Activated CD4-positive, alpha-beta T cell treated with anti-CD3 and anti-CD28 coated beads, Interleukin-2, amount 10 ng/mL, durations not matched to agents 24 days and 14 days (primary cell): Measurements from ENCODE around the gene CALHM3. TPM values are rescaled to one million over a fixed set of nuclear protein-coding genes. Genes with fewer than 3 reads are reported as not detected.

Experiments
- DNase-seq: peaks from one replicate; pipeline ENCODE4 v3.0.0; 2022
- H3K27ac Mint-ChIP-seq: one replicate; pipeline ENCODE4 v1.8.0; 2022; ENCODE audit warnings: mild to moderate bottlenecking, mixed read lengths
- H3K27me3 Mint-ChIP-seq: one replicate; pipeline ENCODE4 v1.8.0; 2022; ENCODE audit warnings: mixed read lengths
- H3K36me3 Mint-ChIP-seq: one replicate; pipeline ENCODE4 v1.8.0; 2022; ENCODE audit warnings: low read depth, mild to moderate bottlenecking, mixed read lengths
- H3K4me1 Mint-ChIP-seq: one replicate; pipeline ENCODE4 v1.8.0; 2021; ENCODE audit warnings: mixed read lengths
- H3K4me3 Mint-ChIP-seq: one replicate; pipeline ENCODE4 v1.8.0; 2022; ENCODE audit warnings: mild to moderate bottlenecking, moderate library complexity, mixed read lengths
- H3K9me3 Mint-ChIP-seq: one replicate; pipeline ENCODE4 v1.8.0; 2021; ENCODE audit warnings: mixed read lengths
- intact Hi-C: fragments of 100-400 bp; cut with micrococcal nuclease; formaldehyde crosslinking; loops from one replicate; pipeline ENCODE4 v1.15.1; 2023
- total RNA-seq: library from RNA; stranded (reverse); gene quantifications from 2 replicates; pipeline ENCODE4 v1.2.3, GENCODE V29; 2022

CALHM3 gene
- total RNA-seq, 1 donor from 2014 or later, result not detected

DNA sequence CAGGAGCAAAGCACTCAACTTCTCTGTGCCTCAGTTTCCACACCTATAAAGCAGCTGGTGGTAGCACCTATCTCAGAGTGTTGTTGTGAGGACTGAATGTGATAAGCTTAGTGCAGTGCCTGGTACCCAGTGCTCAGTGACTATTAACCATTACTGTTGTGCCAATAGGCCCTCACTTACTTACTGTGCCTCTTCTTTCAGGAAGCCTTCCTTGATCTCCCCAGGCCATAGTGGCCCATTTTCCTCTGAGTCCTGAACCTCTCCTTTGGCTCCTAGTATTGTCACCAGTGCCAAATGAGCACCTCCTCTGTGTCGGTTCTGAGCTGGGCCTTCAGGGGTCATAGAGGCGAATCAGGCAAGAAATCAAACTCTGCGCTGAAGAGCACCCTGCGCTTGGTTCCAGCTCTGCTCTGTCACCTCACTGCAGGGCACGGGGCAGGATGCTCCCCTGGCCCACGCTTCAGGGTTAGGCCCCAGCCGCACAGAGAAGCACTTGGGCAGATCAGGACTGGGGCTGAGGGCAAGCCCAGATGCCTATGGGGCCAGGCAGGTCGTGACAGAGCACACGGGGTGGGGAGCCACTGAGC, 22.9 kb downstream of the CALHM3 start:
- H3K27me3 Mint-ChIP-seq, result no peaks in the 10 kb centered on the region
- H3K27ac Mint-ChIP-seq, result no peak overlapping the region
- H3K4me3 Mint-ChIP-seq, result no peak overlapping the region
- H3K4me1 Mint-ChIP-seq, result peaks cover 36% of the 10 kb centered on the region
- no peak for DNase-seq
- intact Hi-C loops, result no loop called here
- no peaks in the 10 kb centered on the region for H3K9me3 Mint-ChIP-seq
- H3K36me3 Mint-ChIP-seq, result no peaks in the 10 kb centered on the region

DNA sequence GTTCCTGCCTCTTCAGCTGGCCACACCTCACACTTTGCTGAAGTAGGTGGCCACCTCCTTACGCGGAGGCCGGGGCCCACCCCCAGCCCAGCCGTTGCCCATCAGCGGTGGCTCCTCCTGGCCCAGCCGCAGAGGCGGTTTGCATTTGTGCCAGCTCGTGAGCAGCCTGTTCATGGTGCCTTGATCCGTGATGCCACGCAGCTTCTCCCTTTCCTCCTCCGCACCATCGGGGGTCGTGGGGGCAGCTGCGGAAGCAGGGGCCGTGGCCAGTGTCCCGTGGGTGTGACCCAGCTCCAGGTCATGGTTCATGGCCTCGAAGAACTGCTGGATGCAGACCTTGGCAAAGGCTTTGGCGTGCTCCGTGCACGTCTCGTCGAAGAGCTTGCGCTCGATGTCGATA, 23.8 kb downstream of the CALHM3 start:
- Mint-ChIP-seq H3K27me3 (no peaks in the 10 kb centered on the region), H3K4me3 (no peak overlapping the region), H3K4me1 (peaks cover 44% of the 10 kb centered on the region), H3K9me3 (no peaks in the 10 kb centered on the region), H3K27ac (no peak overlapping the region), H3K36me3 (peaks cover 8% of the 10 kb centered on the region)
- no peak for DNase-seq
- intact Hi-C loops, result no loop called here

- no peaks in the 10 kb centered on the region for H3K27me3 Mint-ChIP-seq
- no peak for DNase-seq
- intact Hi-C loops, result no loop called here
- no peak overlapping the region for H3K4me3 Mint-ChIP-seq
- H3K4me1 Mint-ChIP-seq, result peaks cover 46% of the 10 kb centered on the region
- peaks cover 18% of the 10 kb centered on the region for H3K36me3 Mint-ChIP-seq
- no peak overlapping the region for H3K27ac Mint-ChIP-seq
- H3K9me3 Mint-ChIP-seq, result no peaks in the 10 kb centered on the region
Measured at GRCh38 chr10:103454026-103454425, 25.0 kb downstream of the CALHM3 start.

- Mint-ChIP-seq H3K27ac (peak overlapping the region; percentile 84), H3K36me3 (peaks cover 27% of the 10 kb centered on the region), H3K9me3 (no peaks in the 10 kb centered on the region), H3K27me3 (no peaks in the 10 kb centered on the region), H3K4me1 (peaks cover 55% of the 10 kb centered on the region), H3K4me3 (peak overlapping the region; percentile 95)
- intact Hi-C loops, result loop anchor here (1.0 kb wide), 2 partner anchors 19 to 30 kb away; no protein-coding TSS in a partner anchor
- DNase-seq, result no peak
Measured at GRCh38 chr10:103452506-103453230, 26.4 kb downstream of the CALHM3 start.

- Mint-ChIP-seq H3K4me3 (peak within 1 kb of the TSS; percentile 95), H3K36me3 (peaks cover 30% of the 10 kb centered on the region), H3K27ac (peak within 1 kb of the TSS; percentile 85), H3K9me3 (no peaks in the 10 kb centered on the region), H3K4me1 (peaks cover 54% of the 10 kb centered on the region), H3K27me3 (no peaks in the 10 kb centered on the region)
- DNase-seq, result peak; percentile 90
- intact Hi-C loops, result loop anchor here (1.0 kb wide), 2 partner anchors 19 to 30 kb away; no protein-coding TSS in a partner anchor
Measured at GRCh38 chr10:103451831-103452505, 27.1 kb downstream of the CALHM3 start, which contains the start of gene CALHM2. CALHM2 (minus strand) TSS chr10:103452370; CDS start chr10:103449941, 2,429 bp downstream.

- peaks cover 57% of the 10 kb centered on the region for H3K4me1 Mint-ChIP-seq
- peak overlapping the region; percentile 95 for H3K4me3 Mint-ChIP-seq
- peaks cover 36% of the 10 kb centered on the region for H3K36me3 Mint-ChIP-seq
- H3K27me3 Mint-ChIP-seq, result no peaks in the 10 kb centered on the region
- peak overlapping the region; percentile 85 for H3K27ac Mint-ChIP-seq
- intact Hi-C loops, result no loop called here
- H3K9me3 Mint-ChIP-seq, result no peaks in the 10 kb centered on the region
- peak; percentile 86 for DNase-seq
Measured at GRCh38 chr10:103451091-103451813, 27.8 kb downstream of the CALHM3 start.

DNA sequence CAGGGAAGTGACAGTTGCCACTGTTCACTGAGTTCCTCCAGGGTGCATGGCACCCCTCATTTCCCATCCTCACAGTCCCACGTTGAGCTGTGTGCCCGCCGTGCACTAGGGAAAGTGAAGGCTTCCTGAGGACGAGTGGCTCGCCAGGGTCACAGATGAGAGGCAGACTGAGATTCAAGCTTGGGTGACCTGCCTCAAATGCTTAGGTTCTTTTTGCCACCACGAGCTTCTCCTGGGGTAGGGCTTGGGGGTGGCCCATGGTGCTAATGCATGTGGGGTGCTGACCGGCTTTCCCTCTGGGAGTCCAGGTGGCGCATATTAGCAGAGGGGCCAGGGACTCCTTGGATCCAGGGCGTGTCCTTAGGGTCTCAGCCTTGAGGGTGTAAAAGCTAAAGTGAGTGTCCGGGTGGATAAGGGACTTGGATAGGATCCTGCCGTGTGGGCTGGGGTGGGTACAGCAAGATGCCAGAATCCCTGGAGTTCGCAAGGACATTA, 28.8 kb downstream of the CALHM3 start:
- H3K27ac Mint-ChIP-seq, result peak overlapping the region; percentile 85
- peaks cover 44% of the 10 kb centered on the region for H3K36me3 Mint-ChIP-seq
- peaks cover 58% of the 10 kb centered on the region for H3K4me1 Mint-ChIP-seq
- no peak for DNase-seq
- H3K9me3 Mint-ChIP-seq, result no peaks in the 10 kb centered on the region
- intact Hi-C loops, result no loop called here
- H3K27me3 Mint-ChIP-seq, result no peaks in the 10 kb centered on the region
- H3K4me3 Mint-ChIP-seq, result peak overlapping the region; percentile 95

GRCh38 chr10:103449208-103450144, 29.6 kb downstream of the CALHM3 start:
- H3K9me3 Mint-ChIP-seq, result no peaks in the 10 kb centered on the region
- H3K36me3 Mint-ChIP-seq, result peaks cover 49% of the 10 kb centered on the region
- no peak for DNase-seq
- no peaks in the 10 kb centered on the region for H3K27me3 Mint-ChIP-seq
- H3K27ac Mint-ChIP-seq, result peak overlapping the region; percentile 19
- H3K4me1 Mint-ChIP-seq, result peaks cover 57% of the 10 kb centered on the region
- H3K4me3 Mint-ChIP-seq, result peak overlapping the region; percentile 95
- intact Hi-C loops, result no loop called here

DNA sequence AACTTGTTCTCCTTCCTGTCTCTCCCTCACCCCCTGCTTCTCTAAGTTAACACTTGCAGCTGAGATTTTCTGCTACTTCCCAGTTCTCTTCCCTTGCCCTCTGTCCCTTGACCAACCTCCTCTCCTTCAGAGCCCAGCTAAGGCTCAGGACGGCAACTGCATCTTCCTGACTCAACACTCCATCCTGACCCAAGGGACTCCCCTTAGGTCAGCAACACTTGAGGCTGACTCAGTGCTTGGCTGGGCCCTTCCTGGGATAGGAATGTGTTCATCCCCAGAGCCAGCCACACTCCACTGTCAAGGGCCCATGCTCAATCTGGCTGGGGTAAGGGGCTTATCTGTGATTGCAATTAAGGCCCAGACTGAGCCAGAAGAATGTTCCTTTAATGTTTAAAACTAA, 30.3 kb downstream of the CALHM3 start:
- H3K36me3 Mint-ChIP-seq, result peaks cover 56% of the 10 kb centered on the region
- peak overlapping the region; percentile 74 for H3K27ac Mint-ChIP-seq
- peak overlapping the region; percentile 95 for H3K4me3 Mint-ChIP-seq
- H3K4me1 Mint-ChIP-seq, result peaks cover 54% of the 10 kb centered on the region
- H3K9me3 Mint-ChIP-seq, result no peaks in the 10 kb centered on the region
- no peaks in the 10 kb centered on the region for H3K27me3 Mint-ChIP-seq
- intact Hi-C loops, result no loop called here
- DNase-seq, result no peak

DNA sequence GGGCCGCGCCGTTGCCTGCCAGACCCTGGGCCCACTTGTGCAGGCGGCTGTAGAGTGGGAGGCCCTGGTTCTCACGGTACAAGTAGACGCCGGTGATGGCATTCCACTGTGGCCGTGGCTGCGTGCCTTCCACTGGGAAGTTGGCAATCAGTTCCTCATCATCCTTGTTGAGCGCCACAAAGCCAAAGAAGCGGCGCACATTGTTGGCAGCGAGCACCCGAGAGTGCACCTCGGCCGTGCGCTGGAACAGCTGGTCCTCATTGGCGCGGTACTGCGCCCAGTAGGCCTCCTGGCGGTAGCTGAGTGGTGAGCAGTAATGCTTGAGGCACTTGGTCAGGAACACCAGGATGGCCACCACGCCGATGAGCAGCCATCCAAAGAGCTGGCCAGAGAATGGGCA, 31.9 kb downstream of the CALHM3 start:
- no peak overlapping the region for H3K27ac Mint-ChIP-seq
- no peak overlapping the region for H3K4me3 Mint-ChIP-seq
- H3K9me3 Mint-ChIP-seq, result no peaks in the 10 kb centered on the region
- no peaks in the 10 kb centered on the region for H3K27me3 Mint-ChIP-seq
- H3K36me3 Mint-ChIP-seq, result peaks cover 68% of the 10 kb centered on the region
- intact Hi-C loops, result no loop called here
- peaks cover 46% of the 10 kb centered on the region for H3K4me1 Mint-ChIP-seq
- no peak for DNase-seq

DNA sequence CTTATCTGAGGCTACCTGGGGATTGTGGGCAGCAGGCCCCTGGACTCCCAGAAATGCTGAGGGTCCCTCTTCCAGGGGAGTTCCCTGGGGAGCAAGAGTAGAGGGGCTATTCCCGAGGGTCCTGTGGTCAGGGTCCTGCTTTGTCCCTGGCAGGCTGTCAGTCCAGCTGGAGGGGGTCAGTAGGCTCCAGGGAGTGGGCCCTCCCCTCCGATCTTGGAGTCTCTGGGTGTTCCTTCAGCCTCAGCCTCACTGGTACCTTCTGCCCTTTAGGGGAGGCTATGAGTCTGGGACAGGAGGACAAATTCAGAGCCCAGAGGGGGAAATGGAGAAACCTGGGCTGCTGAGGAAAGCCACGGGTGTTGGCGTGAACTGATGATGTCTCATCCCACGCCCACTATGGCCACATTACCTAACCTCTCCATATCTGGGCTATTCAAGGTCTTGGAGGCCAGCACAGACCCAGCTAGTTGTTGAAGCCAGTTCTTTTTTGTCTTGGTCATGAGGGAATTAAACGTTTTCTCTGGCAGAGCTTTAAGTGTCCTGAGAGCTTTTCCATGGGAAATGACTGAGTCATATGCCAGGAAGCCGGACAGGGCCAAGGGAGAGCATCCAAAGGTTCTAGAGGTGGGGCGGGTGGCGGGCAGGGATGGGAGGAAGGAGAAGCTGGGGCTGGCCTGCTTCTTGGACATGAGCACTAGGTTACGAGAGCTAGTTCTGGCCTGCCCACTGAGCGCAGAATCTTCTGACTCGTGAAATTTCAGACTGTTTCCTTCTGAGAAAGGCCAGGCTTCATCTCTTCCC, 33.1 kb downstream of the CALHM3 start:
- Mint-ChIP-seq H3K36me3 (peaks cover 70% of the 10 kb centered on the region), H3K4me3 (no peak overlapping the region), H3K27ac (peak overlapping the region; percentile 6)

DNA sequence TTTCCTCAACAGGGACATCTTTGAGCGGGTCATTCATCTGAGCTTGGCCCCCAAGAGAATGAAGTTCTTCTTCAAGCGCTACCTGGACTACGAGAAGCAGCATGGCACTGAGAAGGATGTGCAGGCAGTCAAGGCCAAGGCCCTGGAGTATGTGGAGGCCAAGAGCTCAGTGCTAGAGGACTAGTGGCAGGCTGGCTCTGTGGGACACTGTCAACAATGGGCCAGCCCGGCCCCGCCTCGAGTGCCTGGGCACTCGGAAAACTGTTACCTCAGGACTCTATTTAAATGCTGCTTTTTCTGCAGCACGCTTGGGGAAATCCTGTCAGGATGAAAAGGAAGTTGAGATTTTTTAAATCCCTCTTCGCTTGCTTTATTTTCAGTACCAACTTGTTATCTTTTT, 33.7 kb downstream of the CALHM3 start:
- intact Hi-C loops, result no loop called here
- Mint-ChIP-seq H3K4me3 (no peak overlapping the region), H3K9me3 (no peaks in the 10 kb centered on the region), H3K36me3 (peaks cover 69% of the 10 kb centered on the region), H3K4me1 (peaks cover 35% of the 10 kb centered on the region), H3K27me3 (no peaks in the 10 kb centered on the region), H3K27ac (peak overlapping the region; percentile 3)
- no peak for DNase-seq

More for the DNA sequence above, 33.1 kb downstream of the CALHM3 start:
- DNase-seq, result no peak
- peaks cover 41% of the 10 kb centered on the region for H3K4me1 Mint-ChIP-seq
- no peaks in the 10 kb centered on the region for H3K9me3 Mint-ChIP-seq
- intact Hi-C loops, result no loop called here
- H3K27me3 Mint-ChIP-seq, result no peaks in the 10 kb centered on the region
